Ectodermal cell (in vitro differentiated cells): ENCODE results near the gene SLC7A6OS.

Source experiments
- H3K27ac ChIP-seq: 2 replicates; pipeline ENCODE4 v1.7.0; 2013; ENCODE audit warnings: mild to moderate bottlenecking, low read depth, low read length; ENCODE audit not compliant: insufficient read depth, poor library complexity, severe bottlenecking
- H3K27me3 ChIP-seq: 2 replicates; pipeline ENCODE4 v1.7.0; 2013; ENCODE audit warnings: mild to moderate bottlenecking, low read length; ENCODE audit not compliant: insufficient read depth, control insufficient read depth, poor library complexity, severe bottlenecking
- H3K36me3 ChIP-seq: one replicate; pipeline ENCODE4 v1.7.0; 2013; ENCODE audit warnings: low read length; ENCODE audit not compliant: control insufficient read depth, insufficient read depth
- H3K4me1 ChIP-seq: one replicate; pipeline ENCODE4 v1.7.0; 2013; ENCODE audit warnings: low read length; ENCODE audit not compliant: control insufficient read depth, insufficient read depth
- H3K4me3 ChIP-seq: 2 replicates; pipeline ENCODE4 v1.7.0; 2013; ENCODE audit warnings: low read depth, low read length, control low read depth; ENCODE audit not compliant: insufficient read depth
- H3K9me3 ChIP-seq: 2 replicates; pipeline ENCODE4 v1.7.0; 2013; ENCODE audit warnings: mild to moderate bottlenecking, low read length, moderate library complexity; ENCODE audit not compliant: control insufficient read depth
- whole genome bisulfite sequencing, 2 experiments: methylation state at CpG; one replicate each; pipeline ENCODE4 v1.1.7; 2013; ENCODE audit warnings: missing lambda C conversion rate in 2 of 2; 5-methylcytosine and 5-hydroxymethylcytosine counted together

Gene SLC7A6OS

GRCh38 chr16:68282064-68282452, 28.7 kb downstream of the SLC7A6OS start:
- Histone ChIP-seq H3K4me3 (no peak overlapping the region), H3K36me3 (no peaks in the 10 kb centered on the region), H3K27ac (no peak overlapping the region), H3K4me1 (no peaks in the 10 kb centered on the region), H3K9me3 (no peaks in the 10 kb centered on the region), H3K27me3 (no peaks in the 10 kb centered on the region)
- 89 to 92% methylated on average over 4 of the region's 4 CpGs for WGBS, 2 experiments

GRCh38 chr16:68281368-68282063, 29.2 kb downstream of the SLC7A6OS start:
- H3K4me1 ChIP-seq, result no peaks in the 10 kb centered on the region
- H3K4me3 ChIP-seq, result no peak overlapping the region
- no peaks in the 10 kb centered on the region for H3K36me3 ChIP-seq
- WGBS, 2 experiments, result 96 to 97% methylated on average over 3 to 4 of the region's 4 CpGs
- H3K27me3 ChIP-seq, result no peaks in the 10 kb centered on the region
- no peak overlapping the region for H3K27ac ChIP-seq
- H3K9me3 ChIP-seq, result no peaks in the 10 kb centered on the region

GRCh38 chr16:68279726-68280558, 30.8 kb downstream of the SLC7A6OS start:
- H3K4me3 ChIP-seq, result no peak overlapping the region
- H3K27me3 ChIP-seq, result no peaks in the 10 kb centered on the region
- no peaks in the 10 kb centered on the region for H3K4me1 ChIP-seq
- 94 to 95% methylated on average over 13 of the region's 13 CpGs for WGBS, 2 experiments
- H3K27ac ChIP-seq, result no peak overlapping the region
- no peaks in the 10 kb centered on the region for H3K9me3 ChIP-seq
- H3K36me3 ChIP-seq, result no peaks in the 10 kb centered on the region

GRCh38 chr16:68276223-68276622, 34.5 kb downstream of the SLC7A6OS start:
- Histone ChIP-seq H3K4me1 (no peaks in the 10 kb centered on the region), H3K27ac (no peak overlapping the region), H3K36me3 (no peaks in the 10 kb centered on the region), H3K4me3 (no peak overlapping the region), H3K27me3 (no peaks in the 10 kb centered on the region), H3K9me3 (no peaks in the 10 kb centered on the region)
- WGBS, 2 experiments, result 87 to 92% methylated on average over 3 of the region's 3 CpGs

GRCh38 chr16:68275611-68276191, 35.0 kb downstream of the SLC7A6OS start:
- H3K4me3 ChIP-seq, result no peak overlapping the region
- no peaks in the 10 kb centered on the region for H3K4me1 ChIP-seq
- WGBS, 2 experiments, result 83 to 86% methylated on average over 4 of the region's 4 CpGs
- H3K36me3 ChIP-seq, result no peaks in the 10 kb centered on the region
- H3K27ac ChIP-seq, result no peak overlapping the region
- H3K27me3 ChIP-seq, result no peaks in the 10 kb centered on the region
- no peaks in the 10 kb centered on the region for H3K9me3 ChIP-seq

- 94 to 98% methylated on average over 4 of the region's 4 CpGs for WGBS, 2 experiments
- no peaks in the 10 kb centered on the region for H3K9me3 ChIP-seq
- H3K36me3 ChIP-seq, result no peaks in the 10 kb centered on the region
- H3K4me3 ChIP-seq, result no peak overlapping the region
- H3K27ac ChIP-seq, result no peak overlapping the region
- H3K4me1 ChIP-seq, result peaks cover under 1% of the 10 kb centered on the region
- H3K27me3 ChIP-seq, result no peaks in the 10 kb centered on the region
Measured at GRCh38 chr16:68274441-68274840, 36.3 kb downstream of the SLC7A6OS start.

GRCh38 chr16:68273896-68274295, 36.9 kb downstream of the SLC7A6OS start:
- H3K36me3 ChIP-seq, result no peaks in the 10 kb centered on the region
- WGBS, 2 experiments, result 95% methylated on average over 8 of the region's 8 CpGs
- H3K27me3 ChIP-seq, result no peaks in the 10 kb centered on the region
- peaks cover 4% of the 10 kb centered on the region for H3K4me1 ChIP-seq
- no peak overlapping the region for H3K4me3 ChIP-seq
- H3K27ac ChIP-seq, result no peak overlapping the region
- no peaks in the 10 kb centered on the region for H3K9me3 ChIP-seq

- WGBS, 2 experiments, result 91 to 96% methylated on average over 5 of the region's 5 CpGs
- Histone ChIP-seq H3K27me3 (no peaks in the 10 kb centered on the region), H3K36me3 (no peaks in the 10 kb centered on the region), H3K4me3 (no peak overlapping the region), H3K9me3 (no peaks in the 10 kb centered on the region), H3K27ac (no peak overlapping the region), H3K4me1 (peaks cover 4% of the 10 kb centered on the region)
Measured at GRCh38 chr16:68273459-68273858, 37.3 kb downstream of the SLC7A6OS start.

- Histone ChIP-seq H3K27me3 (no peaks in the 10 kb centered on the region), H3K4me1 (peaks cover 9% of the 10 kb centered on the region), H3K4me3 (no peak overlapping the region), H3K27ac (no peak overlapping the region), H3K36me3 (no peaks in the 10 kb centered on the region), H3K9me3 (no peaks in the 10 kb centered on the region)
- WGBS, 2 experiments, result 93 to 94% methylated on average over 4 of the region's 4 CpGs
Measured at GRCh38 chr16:68272507-68273209, 38.1 kb downstream of the SLC7A6OS start.

GRCh38 chr16:68270353-68270752, 40.4 kb downstream of the SLC7A6OS start:
- no peaks in the 10 kb centered on the region for H3K36me3 ChIP-seq
- peaks cover 2% of the 10 kb centered on the region for H3K27me3 ChIP-seq
- no peak overlapping the region for H3K27ac ChIP-seq
- H3K9me3 ChIP-seq, result no peaks in the 10 kb centered on the region
- 33 to 69% methylated on average over 1 of the region's 1 CpG for WGBS, 2 experiments
- H3K4me1 ChIP-seq, result peaks cover 15% of the 10 kb centered on the region
- H3K4me3 ChIP-seq, result no peak overlapping the region
